Keratinocyte (primary cell): ENCODE results near the gene PCDHGB1. TPM values are rescaled to one million over a fixed set of nuclear protein-coding genes. Genes with fewer than 3 reads are reported as not detected.
A peak's percentile ranks its signal among the peaks of the same experiment; 100 is the strongest.
"Not testable (repeated sequence)": the region's sequence is repeated elsewhere in the genome, so short reads cannot be mapped to it uniquely, and the experiment has no call there.

ENCODE experiments used
- DNase-seq: peaks from one replicate; pipeline ENCODE4 v3.0.0-alpha.2; 2011; ENCODE audit warnings: low read depth, missing footprints, low spot score
- FAIRE-seq: peaks from 2 replicates; lab custom pipeline; 2011; peaks lifted over from hg19 to GRCh38; lab: Jason Lieb, UNC
- H2AFZ ChIP-seq: 2 replicates; pipeline ENCODE4 v1.6.0; 2012; ENCODE audit warnings: low read length, control low read depth, inconsistent platforms; ENCODE audit not compliant: control insufficient read depth
- H3K27ac ChIP-seq: 2 replicates; pipeline ENCODE4 v1.5.1; 2011; ENCODE audit warnings: low read length; ENCODE audit not compliant: control insufficient read depth, insufficient read depth
- H3K27me3 ChIP-seq: 3 replicates; pipeline ENCODE4 v1.6.0; 2011; ENCODE audit warnings: low read length; ENCODE audit not compliant: control insufficient read depth, insufficient read depth; ENCODE audit errors: extremely low read depth
- H3K36me3 ChIP-seq, 2 experiments: 2 replicates in 1 of 2; 3 replicates in 1 of 2; pipeline ENCODE4 v1.5.1; 2011; ENCODE audit warnings: low read length in 2 of 2, mild to moderate bottlenecking in 1 of 2; ENCODE audit not compliant: control insufficient read depth in 2 of 2, insufficient read depth in 2 of 2; ENCODE audit errors: extremely low read depth in 1 of 2
- H3K4me1 ChIP-seq: 3 replicates; pipeline ENCODE4 v1.5.1; 2011; ENCODE audit warnings: low read length; ENCODE audit not compliant: control insufficient read depth, insufficient read depth; ENCODE audit errors: extremely low read depth
- H3K4me2 ChIP-seq: 3 replicates; pipeline ENCODE4 v1.6.0; 2011; ENCODE audit warnings: low read depth, low read length; ENCODE audit not compliant: control insufficient read depth, insufficient read depth; ENCODE audit errors: extremely low read depth
- H3K4me3 ChIP-seq, 3 experiments: fragments of 200-600 bp in 1 of 3; sonication (generic) in 1 of 3; 2 replicates in 2 of 3; 3 replicates in 1 of 3; pipeline ENCODE4 v1.5.1; 2011 to 2016; ENCODE audit warnings: low read length in 3 of 3, mild to moderate bottlenecking in 3 of 3, control low read depth in 2 of 3, inconsistent platforms in 1 of 3, low read depth in 1 of 3, mixed read lengths in 1 of 3, mixed run types in 1 of 3, moderate library complexity in 1 of 3; ENCODE audit not compliant: control insufficient read depth in 2 of 3, insufficient read depth in 2 of 3; ENCODE audit errors: extremely low read depth in 1 of 3
- H3K79me2 ChIP-seq: 2 replicates; pipeline ENCODE4 v1.6.0; 2012; ENCODE audit warnings: low read length; ENCODE audit not compliant: control insufficient read depth, insufficient read depth
- H3K9ac ChIP-seq: 3 replicates; pipeline ENCODE4 v1.6.0; 2011; ENCODE audit warnings: low read length; ENCODE audit not compliant: control insufficient read depth, insufficient read depth; ENCODE audit errors: extremely low read depth
- H3K9me1 ChIP-seq: 3 replicates; pipeline ENCODE4 v1.6.0; 2011; ENCODE audit warnings: low read length; ENCODE audit not compliant: control insufficient read depth, insufficient read depth; ENCODE audit errors: extremely low read depth
- H3K9me3 ChIP-seq: 2 replicates; pipeline ENCODE4 v1.5.1; 2012; ENCODE audit warnings: low read depth, low read length; ENCODE audit not compliant: control insufficient read depth
- H4K20me1 ChIP-seq: 3 replicates; pipeline ENCODE4 v1.6.0; 2011; ENCODE audit warnings: low read length; ENCODE audit not compliant: control insufficient read depth, insufficient read depth; ENCODE audit errors: extremely low read depth
- EZH2 ChIP-seq: IDR thresholded peaks from one replicate; pipeline ENCODE4 v1.6.1; 2012; ENCODE audit warnings: inconsistent platforms, mild to moderate bottlenecking, low read length, moderate library complexity
- dilution Hi-C: fragments of 300-500 bp; cut with MboI; formaldehyde crosslinking; loops from one replicate; pipeline ENCODE4 v1.7.0; 2020; ENCODE audit warnings: low sequenced_read_pairs; ENCODE audit not compliant: extremely low pct_ligation_motif_present
- polyA plus RNA-seq, 5 experiments: library from polyadenylated mRNA; depleted of rRNA in 3 of 5; stranded (reverse) in 3 of 5; stranded (forward) in 1 of 5; unstranded in 1 of 5; fragments of >200 nt; gene quantifications; 1 replicate in 1 of 5; 2 replicates in 3 of 5; 3 replicates in 1 of 5; pipeline versions ENCODE4 v1.2.1 to v1.2.3, GENCODE V29; 2011 to 2012; ENCODE audit warnings: missing spikeins in 2 of 5, low read depth in 1 of 5, low replicate concordance in 1 of 5
- TF ChIP-seq, protein P1 (sequence below), 3 experiments: IDR thresholded peaks in 1 of 3; conservative IDR thresholded peaks in 1 of 3; optimal IDR thresholded peaks in 1 of 3; 2 replicates in 2 of 3; 3 replicates in 1 of 3; pipeline versions ENCODE3 to v1.5.1; 2011; ENCODE audit warnings: low read length in 3 of 3, mild to moderate bottlenecking in 3 of 3, moderate library complexity in 2 of 3, control low read depth in 1 of 3, inconsistent platforms in 1 of 3; ENCODE audit not compliant: insufficient read depth in 2 of 3; ENCODE audit errors: extremely low read depth in 1 of 3

Gene PCDHGB1
- polyA plus RNA-seq, 1 donor (not counting 4 experiments of a cell fraction or from before 2014, with no cell fraction given): 0.08 TPM

- no peak for TF ChIP-seq EZH2
- TF ChIP-seq, protein P1, sequence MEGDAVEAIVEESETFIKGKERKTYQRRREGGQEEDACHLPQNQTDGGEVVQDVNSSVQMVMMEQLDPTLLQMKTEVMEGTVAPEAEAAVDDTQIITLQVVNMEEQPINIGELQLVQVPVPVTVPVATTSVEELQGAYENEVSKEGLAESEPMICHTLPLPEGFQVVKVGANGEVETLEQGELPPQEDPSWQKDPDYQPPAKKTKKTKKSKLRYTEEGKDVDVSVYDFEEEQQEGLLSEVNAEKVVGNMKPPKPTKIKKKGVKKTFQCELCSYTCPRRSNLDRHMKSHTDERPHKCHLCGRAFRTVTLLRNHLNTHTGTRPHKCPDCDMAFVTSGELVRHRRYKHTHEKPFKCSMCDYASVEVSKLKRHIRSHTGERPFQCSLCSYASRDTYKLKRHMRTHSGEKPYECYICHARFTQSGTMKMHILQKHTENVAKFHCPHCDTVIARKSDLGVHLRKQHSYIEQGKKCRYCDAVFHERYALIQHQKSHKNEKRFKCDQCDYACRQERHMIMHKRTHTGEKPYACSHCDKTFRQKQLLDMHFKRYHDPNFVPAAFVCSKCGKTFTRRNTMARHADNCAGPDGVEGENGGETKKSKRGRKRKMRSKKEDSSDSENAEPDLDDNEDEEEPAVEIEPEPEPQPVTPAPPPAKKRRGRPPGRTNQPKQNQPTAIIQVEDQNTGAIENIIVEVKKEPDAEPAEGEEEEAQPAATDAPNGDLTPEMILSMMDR (optimal IDR thresholded peaks at IDR 0.05 in 1 of 3, IDR thresholded peaks at IDR 0.05 in 1 of 3, conservative IDR thresholded peaks at IDR 0.05 in 1 of 3; ENCODE audit: extremely low read depth in 1 of 3, insufficient read depth in 2 of 3, low read length in 3 of 3): no peak
- H3K4me1 ChIP-seq: no peaks in the 10 kb centered on the region
- H2AFZ ChIP-seq: peak overlapping the region; percentile 26
- no peak overlapping the region for H3K27ac ChIP-seq
- peaks cover 6% of the 10 kb centered on the region for H3K27me3 ChIP-seq
- H3K36me3 ChIP-seq: no peaks in the 10 kb centered on the region
- H3K9me3 ChIP-seq: peaks cover 14% of the 10 kb centered on the region
- H3K4me3 ChIP-seq: peak overlapping the region in 1 of 3 experiments; percentile 13
- dilution Hi-C loops: no loop called here
- H3K9me1 ChIP-seq: no peaks in the 10 kb centered on the region
- no peak overlapping the region for H3K9ac ChIP-seq
- H4K20me1 ChIP-seq: no peaks in the 10 kb centered on the region
- H3K79me2 ChIP-seq: no peaks in the 10 kb centered on the region
- H3K4me2 ChIP-seq: peak overlapping the region; percentile 14
- no peak for DNase-seq
- FAIRE-seq: no peak
Observed at GRCh38 chr5:141343953-141344463, 5.9 kb upstream of the PCDHGB1 start.

DNA sequence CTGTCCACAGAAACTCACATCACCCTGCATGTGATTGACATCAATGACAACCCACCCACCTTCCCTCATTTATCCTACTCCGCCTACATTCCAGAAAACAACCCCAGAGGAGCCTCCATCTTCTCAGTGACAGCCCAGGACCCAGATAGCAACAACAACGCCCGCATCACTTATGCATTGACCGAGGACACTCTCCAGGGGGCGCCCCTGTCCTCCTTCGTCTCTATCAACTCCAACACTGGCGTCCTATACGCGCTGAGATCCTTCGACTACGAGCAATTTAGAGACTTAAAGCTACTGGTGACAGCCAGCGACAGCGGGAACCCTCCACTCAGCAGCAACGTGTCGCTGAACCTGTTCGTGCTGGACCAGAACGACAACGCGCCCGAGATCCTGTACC, 4.6 kb upstream of the PCDHGB1 start:
- Histone ChIP-seq H3K27ac (no peak overlapping the region), H3K9me1 (no peaks in the 10 kb centered on the region), H4K20me1 (no peaks in the 10 kb centered on the region), H3K9ac (no peak overlapping the region), H3K4me1 (no peaks in the 10 kb centered on the region), H3K36me3 (no peaks in the 10 kb centered on the region), H3K4me3 (no peak overlapping the region), H3K9me3 (peaks cover 10% of the 10 kb centered on the region), H3K27me3 (no peaks in the 10 kb centered on the region), H3K4me2 (no peak overlapping the region), H3K79me2 (no peaks in the 10 kb centered on the region), H2AFZ (no peak overlapping the region)
- dilution Hi-C loops: no loop called here
- DNase-seq (no peak), FAIRE-seq (no peak)
- no peak for TF ChIP-seq EZH2
- TF ChIP-seq, protein P1 (optimal IDR thresholded peaks at IDR 0.05 in 1 of 3, IDR thresholded peaks at IDR 0.05 in 1 of 3, conservative IDR thresholded peaks at IDR 0.05 in 1 of 3; ENCODE audit: extremely low read depth in 1 of 3, insufficient read depth in 2 of 3, low read length in 3 of 3): no peak

DNA sequence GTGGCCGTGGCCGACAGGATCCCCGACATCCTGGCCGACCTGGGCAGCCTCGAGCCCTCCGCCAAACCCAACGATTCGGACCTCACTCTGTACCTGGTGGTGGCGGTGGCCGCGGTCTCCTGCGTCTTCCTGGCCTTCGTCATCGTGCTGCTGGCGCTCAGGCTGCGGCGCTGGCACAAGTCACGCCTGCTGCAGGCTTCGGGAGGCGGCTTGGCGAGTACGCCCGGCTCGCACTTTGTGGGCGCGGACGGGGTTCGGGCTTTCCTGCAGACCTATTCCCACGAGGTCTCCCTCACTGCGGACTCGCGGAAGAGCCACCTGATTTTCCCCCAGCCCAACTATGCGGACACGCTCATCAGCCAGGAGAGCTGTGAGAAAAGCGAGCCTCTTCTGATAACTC, 3.9 kb upstream of the PCDHGB1 start:
- H3K4me1 ChIP-seq, H3K4me3 ChIP-seq, H2AFZ ChIP-seq, H3K9me1 ChIP-seq, H4K20me1 ChIP-seq, H3K4me2 ChIP-seq, H3K9ac ChIP-seq, H3K36me3 ChIP-seq, DNase-seq, H3K9me3 ChIP-seq, H3K27ac ChIP-seq, H3K27me3 ChIP-seq, FAIRE-seq, H3K79me2 ChIP-seq, dilution Hi-C loops: not testable (repeated sequence)
